Measurements from ENCODE around the gene CLTC. TPM values are rescaled to one million over a fixed set of nuclear protein-coding genes. Genes with fewer than 3 reads are reported as not detected.

Gene CLTC
- total RNA-seq, 1 donor from 2014 or later: 178 TPM

DNA sequence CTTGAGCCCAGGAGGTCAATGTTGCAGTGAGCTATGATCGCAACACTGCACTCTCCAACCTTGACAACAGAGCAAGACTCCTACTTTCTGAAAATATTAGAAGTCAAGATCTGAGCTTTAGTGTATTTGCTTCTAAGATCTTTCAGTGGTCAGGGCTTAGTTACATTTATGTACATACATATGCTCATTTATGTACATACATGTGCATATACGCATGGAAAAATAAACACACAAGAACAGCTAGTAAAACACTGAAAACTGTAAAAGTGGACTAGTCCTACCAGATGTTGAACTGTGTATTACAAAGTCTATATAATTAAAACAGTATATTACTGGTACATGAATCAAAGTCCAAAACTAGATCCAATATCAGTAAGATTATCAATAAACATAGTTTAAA lies 59.2 kb downstream of the CLTC start:
- intact Hi-C loops (cut with micrococcal nuclease): no loop called here

- intact Hi-C loops (cut with micrococcal nuclease): no loop called here
Observed at GRCh38 chr17:59680314-59680713, 60.6 kb downstream of the CLTC start.

- intact Hi-C loops (cut with micrococcal nuclease): no loop called here
Observed at GRCh38 chr17:59683283-59683682, 63.6 kb downstream of the CLTC start.

DNA sequence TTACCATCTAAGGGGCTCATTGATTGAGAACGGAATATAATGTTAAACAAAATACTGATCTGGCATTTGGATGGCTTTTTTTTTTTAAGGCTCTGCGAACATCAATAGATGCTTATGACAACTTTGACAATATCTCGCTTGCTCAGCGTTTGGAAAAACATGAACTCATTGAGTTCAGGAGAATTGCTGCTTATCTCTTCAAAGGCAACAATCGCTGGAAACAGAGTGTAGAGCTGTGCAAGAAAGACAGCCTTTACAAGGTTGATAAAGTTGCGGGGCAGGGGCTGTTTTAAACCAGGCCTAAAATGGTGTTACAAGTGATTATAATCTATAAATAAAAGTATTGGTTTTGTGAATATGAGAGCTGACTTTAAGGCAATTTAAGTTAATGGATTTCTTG lies 65.3 kb downstream of the CLTC start:
- intact Hi-C loops (cut with micrococcal nuclease): no loop called here

GRCh38 chr17:59688008-59688407 lies 68.3 kb downstream of the CLTC start:
- intact Hi-C loops (cut with micrococcal nuclease): no loop called here

DNA sequence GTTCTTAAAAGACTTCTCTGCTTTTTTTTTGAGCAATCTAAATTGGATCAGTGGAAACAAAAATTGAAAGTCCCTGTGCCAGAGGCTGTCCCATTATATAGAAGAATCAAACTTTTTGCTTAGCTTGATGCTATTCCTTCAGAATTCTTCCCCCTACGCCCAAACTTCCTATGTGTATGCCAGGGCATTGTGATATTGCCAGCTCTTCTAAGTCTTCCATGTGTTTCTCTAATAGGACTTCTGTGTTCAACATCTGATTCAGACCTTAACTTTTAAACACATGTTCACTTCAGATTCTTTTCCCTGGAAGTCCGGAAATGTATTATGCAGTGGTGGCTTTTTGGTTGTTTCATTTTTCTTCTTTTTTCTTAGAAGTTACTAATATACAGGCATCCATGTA lies 68.8 kb downstream of the CLTC start:
- intact Hi-C loops (cut with micrococcal nuclease): no loop called here

DNA sequence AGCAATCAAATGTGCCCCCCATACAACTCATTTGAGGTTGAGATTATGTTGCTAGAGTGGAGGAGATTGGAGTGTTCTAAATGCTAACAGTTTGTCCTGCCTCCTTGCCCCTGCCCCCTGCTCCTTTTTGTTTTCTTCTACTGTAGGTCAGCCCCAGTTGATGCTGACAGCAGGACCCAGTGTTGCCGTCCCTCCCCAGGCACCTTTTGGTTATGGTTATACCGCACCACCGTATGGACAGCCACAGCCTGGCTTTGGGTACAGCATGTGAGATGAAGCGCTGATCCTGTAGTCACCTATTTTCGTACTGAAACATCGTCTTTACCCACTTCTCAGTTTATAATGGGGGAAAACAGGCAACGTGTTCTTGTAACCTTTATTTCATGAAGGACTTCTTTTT lies 73.9 kb downstream of the CLTC start:
- intact Hi-C loops (cut with micrococcal nuclease): no loop called here

DNA sequence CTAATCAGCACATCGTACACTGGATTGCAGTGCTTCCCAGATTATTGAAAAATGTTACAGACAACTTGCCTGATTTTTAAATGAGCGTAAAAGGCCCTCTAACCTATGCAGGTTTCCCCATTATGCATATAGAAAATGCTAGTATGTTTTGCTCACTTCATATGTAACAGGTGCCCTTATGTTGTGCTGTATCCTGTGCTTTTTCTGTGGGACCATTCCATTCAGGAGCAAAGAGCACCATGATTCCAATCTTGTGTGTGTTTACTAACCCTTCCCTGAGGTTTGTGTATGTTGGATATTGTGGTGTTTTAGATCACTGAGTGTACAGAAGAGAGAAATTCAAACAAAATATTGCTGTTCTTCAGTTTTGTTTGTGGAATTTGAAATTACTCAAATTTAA lies 74.6 kb downstream of the CLTC start:
- intact Hi-C loops (cut with micrococcal nuclease): no loop called here

GRCh38 chr17:59695945-59696681 lies 76.4 kb downstream of the CLTC start:
- intact Hi-C loops (cut with micrococcal nuclease): no loop called here

DNA sequence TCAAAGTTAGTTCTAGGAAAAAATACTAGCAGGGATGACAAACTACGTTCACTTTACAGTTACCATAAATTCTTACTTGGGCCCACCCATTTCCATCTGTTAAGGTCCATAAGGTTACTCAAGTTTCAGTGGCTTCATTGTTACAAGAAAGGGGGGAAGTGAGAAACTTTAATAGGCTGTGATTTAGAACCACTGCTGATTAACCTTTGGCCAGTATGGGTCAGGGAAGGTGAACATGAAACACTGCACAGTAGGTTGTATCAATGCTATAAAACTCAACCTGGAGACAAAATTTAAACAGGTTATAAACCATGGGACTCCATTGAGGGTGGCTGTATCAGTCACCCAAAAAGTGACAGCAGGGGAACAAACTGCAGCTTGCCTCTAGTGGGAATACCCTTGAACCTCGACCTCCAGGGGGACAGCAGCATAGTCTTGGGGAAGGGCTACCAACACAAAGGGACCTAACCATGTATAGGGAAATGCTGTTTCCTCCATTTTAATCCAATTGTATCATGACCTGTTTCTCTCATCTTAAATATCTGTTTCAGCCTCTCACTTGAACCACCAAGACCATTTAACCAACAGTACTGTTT lies 77.1 kb downstream of the CLTC start:
- intact Hi-C loops (cut with micrococcal nuclease): no loop called here

DNA sequence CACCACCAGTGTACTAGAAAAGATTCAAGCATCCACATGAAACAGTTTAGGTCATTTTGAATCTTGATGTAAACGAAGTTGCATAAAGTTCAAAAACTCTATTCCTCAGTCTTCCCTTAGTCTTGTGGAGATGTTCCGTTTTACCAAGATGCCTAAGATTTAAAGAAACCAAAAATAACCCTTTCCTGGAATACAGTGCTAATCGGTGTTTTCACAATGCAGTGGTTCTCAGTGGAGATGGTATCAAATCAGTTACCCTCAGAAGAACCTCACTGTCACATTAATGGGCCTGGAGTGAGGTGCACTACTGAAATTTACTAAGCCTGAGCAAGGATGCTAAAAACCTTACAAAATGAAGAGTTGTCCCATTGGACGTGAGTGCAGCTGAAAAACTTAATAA lies 78.4 kb downstream of the CLTC start:
- intact Hi-C loops (cut with micrococcal nuclease): no loop called here

GRCh38 chr17:59699218-59699617 lies 79.5 kb downstream of the CLTC start:
- intact Hi-C loops (cut with micrococcal nuclease): no loop called here

- intact Hi-C loops (cut with micrococcal nuclease): loop anchor here (10.0 kb wide), 1 partner anchor 85 kb away; no protein-coding TSS in a partner anchor
Observed at GRCh38 chr17:59699786-59700185, 80.1 kb downstream of the CLTC start.

DNA sequence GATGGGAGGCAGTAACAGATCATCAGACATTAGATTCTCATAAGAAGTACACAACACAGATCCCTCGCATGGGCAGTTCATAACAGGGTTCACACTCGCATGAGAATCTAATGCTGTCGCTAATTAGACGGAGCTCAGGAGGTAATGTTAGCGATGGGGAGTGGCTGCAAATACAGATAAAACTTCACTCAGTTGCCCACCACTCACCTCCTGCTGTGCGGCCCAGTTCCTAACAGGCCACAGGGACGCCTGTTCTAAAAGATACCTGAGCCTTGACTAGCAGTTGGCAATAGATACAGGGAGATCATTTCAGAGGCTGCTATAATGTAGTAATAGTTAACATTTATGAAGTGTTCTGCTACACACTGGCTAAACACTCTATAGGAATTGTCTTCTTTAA lies 82.6 kb downstream of the CLTC start:
- intact Hi-C loops (cut with micrococcal nuclease): loop anchor here (10.0 kb wide), 1 partner anchor 82 kb away; no protein-coding TSS in a partner anchor

- intact Hi-C loops (cut with micrococcal nuclease): loop anchor here (1.0 to 10.0 kb wide), 4 partner anchors 77 to 185 kb away; partner anchors contain the start of genes CLTC, RPS6KB1 and TUBD1
Observed at GRCh38 chr17:59707149-59707970, 87.7 kb downstream of the CLTC start, which contains the start of the genes PTRH2 and VMP1. Gene PTRH2, minus strand, starts transcription at chr17:59707430. Its CDS starts 9,452 bp downstream, at chr17:59697978. Gene VMP1, plus strand, starts transcription at chr17:59707654. Its CDS starts 23,793 bp downstream, at chr17:59731447.

DNA sequence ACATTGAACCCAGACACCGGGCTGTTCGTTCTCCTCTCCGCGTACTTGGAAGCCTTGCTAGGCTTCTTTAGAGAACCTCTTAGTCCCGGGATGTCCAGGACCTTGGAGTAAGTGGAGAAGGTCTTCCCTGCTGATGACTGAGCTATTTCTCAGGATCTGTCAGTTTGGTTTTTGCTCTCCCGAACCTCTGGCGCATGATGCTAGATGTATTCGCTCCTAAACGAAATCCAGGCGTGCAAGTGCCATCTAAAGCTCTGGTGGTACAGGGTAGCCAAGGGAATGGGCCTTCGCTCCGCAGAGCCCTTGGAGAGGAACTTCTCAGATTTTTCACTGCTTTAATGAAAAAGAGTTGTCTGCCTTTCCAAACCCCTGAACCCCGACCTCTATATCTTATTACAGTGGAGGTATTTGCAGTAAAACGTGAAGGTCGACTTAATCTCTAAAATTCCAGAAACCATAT lies 88.3 kb downstream of the CLTC start:
- intact Hi-C loops (cut with micrococcal nuclease): loop anchor here (1.0 to 10.0 kb wide), 4 partner anchors 77 to 185 kb away; partner anchors contain the start of genes CLTC, RPS6KB1 and TUBD1

- intact Hi-C loops (cut with micrococcal nuclease): no loop called here
Observed at GRCh38 chr17:59711936-59712335, 92.2 kb downstream of the CLTC start.

DNA sequence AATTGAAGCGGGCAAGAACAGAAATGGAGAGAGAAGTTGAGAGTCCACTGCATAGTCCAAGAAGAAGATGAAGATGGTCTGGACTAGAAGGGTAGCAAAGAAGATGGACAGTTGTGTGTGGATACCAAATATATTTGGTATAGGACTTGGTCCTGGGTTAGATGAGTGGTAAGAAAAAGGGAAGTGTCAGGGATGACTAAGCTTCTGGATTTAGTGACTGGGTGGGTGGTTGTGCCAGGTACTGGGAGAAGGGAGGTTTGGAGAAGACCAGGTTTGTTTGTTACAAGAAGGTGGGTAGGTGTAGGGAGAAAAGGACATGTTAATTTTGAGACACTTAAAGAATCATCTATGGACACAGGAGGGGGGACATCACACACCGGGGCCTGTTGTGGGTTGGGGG lies 93.2 kb downstream of the CLTC start:
- intact Hi-C loops (cut with micrococcal nuclease): no loop called here

DNA sequence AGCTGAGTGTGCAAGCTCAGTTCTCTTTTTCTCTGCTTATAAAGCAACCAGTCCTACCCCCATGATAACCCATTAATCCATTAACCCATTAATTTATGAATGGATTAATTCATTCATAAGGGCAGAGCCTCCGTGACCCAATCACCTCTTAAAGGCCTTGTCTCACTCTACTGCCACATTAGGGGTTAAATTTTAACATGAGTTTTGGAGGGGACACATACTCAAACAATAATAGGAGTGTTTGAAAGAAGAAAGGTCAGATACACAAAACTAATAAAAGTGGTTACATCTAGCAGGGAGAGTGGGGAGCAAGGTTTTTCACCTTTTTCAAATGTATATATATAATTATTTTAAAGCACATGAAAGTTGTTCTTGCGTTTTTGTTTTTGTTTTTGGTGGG lies 94.6 kb downstream of the CLTC start:
- intact Hi-C loops (cut with micrococcal nuclease): no loop called here

GRCh38 chr17:59716427-59716826 lies 96.7 kb downstream of the CLTC start:
- intact Hi-C loops (cut with micrococcal nuclease): no loop called here

GRCh38 chr17:59719526-59719925 lies 99.8 kb downstream of the CLTC start:
- intact Hi-C loops (cut with micrococcal nuclease): no loop called here

- intact Hi-C loops (cut with micrococcal nuclease): no loop called here
Observed at GRCh38 chr17:59722623-59723022, 102.9 kb downstream of the CLTC start.

All from T-helper 2 cell treated with Interferon-gamma antibody and Interleukin-4, amounts not matched to agents 100 ng/mL and 5 ng/mL, for 36 hours (primary cell).